HG02981 (cell line): Measurements from ENCODE around the gene PRB4.
"Not testable (repeated sequence)": the region's sequence is repeated elsewhere in the genome, so short reads cannot be mapped to it uniquely, and the experiment has no call there.

ENCODE experiments used
- ATAC-seq: cut with Tn5 transposase; IDR thresholded peaks from one replicate; pipeline ENCODE4 v1.9.1; 2021; ENCODE audit warnings: mild to moderate bottlenecking, moderate library complexity; ENCODE audit not compliant: unreplicated experiment

The PRB4 gene

DNA sequence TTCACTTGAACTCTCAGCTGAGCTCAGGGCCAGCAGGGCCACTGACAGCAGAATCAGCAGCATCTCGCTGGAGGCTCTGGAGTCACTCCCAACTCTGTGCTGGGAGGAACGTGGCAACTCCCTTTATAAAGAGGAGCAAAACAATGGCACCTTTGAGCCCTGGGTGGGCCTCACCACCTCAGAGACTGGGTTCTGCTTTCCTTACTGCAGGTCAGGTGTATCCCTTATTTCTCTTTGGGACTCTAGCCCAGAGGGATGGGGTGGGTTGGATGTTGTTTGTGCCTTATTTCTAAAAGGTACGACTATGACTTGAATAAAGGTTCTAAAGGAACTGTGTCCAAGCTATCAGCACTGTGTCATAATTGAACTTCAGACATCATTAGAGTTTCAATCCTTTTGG, at the start of gene PRB4:
Gene PRB4 (minus strand): TSS at position 101 of the 400 bp plus-strand sequence. CDS start 38 bp downstream, at position 63.
- no peak for ATAC-seq

DNA sequence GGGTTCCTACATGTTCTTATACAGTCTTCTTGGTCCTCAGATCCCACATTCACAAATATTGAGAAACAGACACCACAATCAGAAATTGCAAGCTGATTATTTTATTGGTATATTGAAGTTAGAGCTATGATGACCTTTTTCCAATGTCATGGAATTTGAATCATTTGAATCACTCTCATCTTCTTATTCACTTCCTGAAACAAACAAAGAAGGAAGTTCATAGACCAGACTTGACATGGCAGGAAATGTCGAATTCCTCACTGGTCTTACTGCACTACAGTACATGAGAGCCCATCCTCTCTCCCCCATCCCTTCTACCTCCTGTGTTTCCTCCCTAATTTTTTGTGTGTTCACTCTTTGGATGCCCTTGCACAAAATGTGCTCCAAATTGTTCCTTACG, 41.5 kb upstream of the PRB4 start:
- ATAC-seq, result not testable (repeated sequence)

DNA sequence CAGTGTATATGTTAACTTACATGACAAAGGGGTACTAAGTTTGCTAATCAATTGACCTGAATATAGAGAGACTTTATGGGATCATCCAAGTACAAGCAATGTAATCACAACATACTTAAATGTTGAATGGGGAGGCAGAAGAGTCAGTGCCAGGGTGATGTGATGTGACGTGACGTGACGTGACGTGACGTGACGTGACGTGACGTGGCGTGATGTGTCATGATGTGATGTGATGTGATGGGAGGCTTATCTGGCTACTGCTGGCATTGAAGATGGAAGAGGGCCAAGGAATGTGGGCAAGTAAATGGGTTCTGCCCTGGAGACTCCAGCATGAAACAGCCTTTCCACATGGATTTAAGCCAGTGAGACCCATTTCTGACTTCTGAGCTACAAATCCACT, 38.2 kb upstream of the PRB4 start:
- no peak for ATAC-seq

DNA sequence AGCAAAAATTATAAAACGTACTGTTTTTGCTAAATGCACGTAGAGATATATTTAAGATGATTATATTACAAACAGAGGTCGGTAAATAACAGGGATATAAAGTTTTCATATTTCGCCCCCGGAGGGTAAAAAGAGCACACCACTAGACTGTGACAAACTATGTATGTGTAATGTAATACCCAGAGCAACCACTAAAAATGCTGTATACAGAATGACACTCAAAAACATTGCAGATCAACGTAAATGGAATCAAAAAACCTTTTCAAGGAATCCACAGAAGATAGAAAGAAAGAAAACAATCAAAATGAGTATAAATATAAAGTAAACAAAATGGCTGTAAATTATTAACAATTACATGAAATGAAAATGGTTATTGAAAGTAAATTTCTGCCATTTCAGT, 37.6 kb upstream of the PRB4 start:
- ATAC-seq, result no peak

DNA sequence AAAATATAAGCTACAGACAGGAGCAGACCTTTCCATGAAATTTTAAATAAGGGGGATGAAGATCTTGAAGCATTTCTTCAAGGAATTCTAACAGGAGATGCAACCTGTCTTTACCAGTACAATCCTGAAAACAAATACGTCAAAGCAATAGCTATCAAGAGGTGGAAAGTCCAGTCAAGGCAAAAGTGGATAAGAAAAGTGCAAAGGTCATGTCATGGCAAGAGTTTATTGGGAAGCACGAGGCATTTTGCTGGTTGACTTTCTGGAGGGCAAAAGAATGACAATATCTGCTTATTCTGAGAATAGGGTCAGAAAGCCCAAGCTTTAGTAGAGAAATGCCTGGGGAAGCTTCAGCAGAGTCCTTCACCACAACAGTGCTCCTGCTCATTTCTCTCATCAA, 34.3 kb upstream of the PRB4 start:
- no peak for ATAC-seq

- ATAC-seq, result no peak
Observed at GRCh38 chr12:11324426-11324825, 14.2 kb upstream of the PRB4 start.

DNA sequence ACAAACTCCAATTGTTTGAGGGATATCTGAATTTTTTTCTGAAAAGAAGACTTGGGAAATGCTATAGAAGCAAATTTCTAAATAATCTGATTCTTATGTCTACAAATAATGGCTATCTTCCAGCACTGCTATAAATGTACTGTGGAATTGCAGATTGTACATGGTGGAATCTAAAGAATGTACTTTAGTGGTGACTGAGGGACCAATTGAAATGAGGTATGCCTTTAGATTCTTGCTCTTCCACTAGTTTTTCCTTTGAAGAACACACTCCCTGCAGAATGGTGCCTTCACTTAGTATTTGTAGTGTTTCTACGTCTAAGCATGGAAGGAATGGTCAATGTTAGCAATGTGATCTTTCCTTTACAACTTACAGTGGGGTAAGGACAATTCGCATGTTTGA, 11.7 kb upstream of the PRB4 start:
- ATAC-seq, result no peak

GRCh38 chr12:11307143-11307542, 3.1 kb downstream of the PRB4 start:
- no peak for ATAC-seq

DNA sequence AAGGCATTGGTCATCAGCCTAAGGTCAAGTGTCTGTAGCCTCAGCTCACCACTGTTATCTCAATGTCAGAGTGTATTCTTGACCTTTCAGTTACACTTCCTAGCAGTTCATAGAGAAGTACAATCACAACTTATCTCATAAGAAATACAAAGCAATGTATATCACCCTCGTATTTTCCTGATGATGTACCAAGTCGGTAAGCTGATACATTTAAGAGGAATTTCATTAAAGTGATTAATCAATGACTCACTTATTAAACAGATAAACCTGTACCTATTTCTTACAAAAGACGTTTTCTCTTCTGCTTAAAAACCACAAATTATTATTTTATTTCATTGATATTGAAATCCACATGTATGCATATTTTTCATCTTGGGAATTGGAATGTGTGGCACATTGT, 36.8 kb downstream of the PRB4 start:
- ATAC-seq, result no peak

DNA sequence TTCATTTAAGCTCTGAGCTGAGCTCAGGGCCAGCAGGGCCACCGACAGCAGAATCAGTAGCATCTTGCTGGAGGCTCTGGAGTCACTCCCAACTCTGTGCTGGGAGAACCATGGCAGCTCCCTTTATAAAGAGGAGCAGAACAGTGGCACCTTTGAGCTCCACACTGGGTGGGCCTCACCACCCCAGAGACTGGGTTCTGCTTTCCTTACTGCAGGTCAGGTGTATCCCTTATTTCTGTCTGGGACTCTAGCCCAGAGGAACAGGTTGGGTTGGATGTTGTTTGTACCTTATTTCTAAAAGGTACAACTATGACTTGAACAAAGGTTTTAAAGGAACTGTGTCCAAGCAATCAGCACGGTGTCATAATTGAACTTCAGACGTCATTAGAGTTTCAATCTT, 40.6 kb downstream of the PRB4 start, which contains the start of gene PRB3:
Gene PRB3 (minus strand): TSS at position 101 of the 400 bp plus-strand sequence. CDS start 38 bp downstream, at position 63.
- no peak for ATAC-seq

GRCh38 chr12:11264501-11264900, 45.7 kb downstream of the PRB4 start:
- no peak for ATAC-seq
